ENCODE results near the gene OR2T8. TPM values are rescaled to one million over a fixed set of nuclear protein-coding genes. Genes with fewer than 3 reads are reported as not detected.

The OR2T8 gene
- total RNA-seq (2014; rRNA removed; shearing (Covaris generic); ENCODE audit: low replicate concordance) = not detected in 2 replicates

GRCh38 chr1:247919952-247920351 lies at the start of gene OR2T8:
Gene OR2T8, plus strand, starts transcription at chr1:247920252. Its CDS starts 766 bp downstream, at chr1:247921018.
- H3K27me3 ChIP-seq = no peaks in the 10 kb centered on the region
- H3K9me3 ChIP-seq = no peaks in the 10 kb centered on the region
- no peak for DNase-seq
- no peak within 1 kb of the TSS for H3K4me3 ChIP-seq
- H3K36me3 ChIP-seq = no peaks in the 10 kb centered on the region

- no peak overlapping the region for H3K4me3 ChIP-seq
- DNase-seq = no peak
- no peaks in the 10 kb centered on the region for H3K9me3 ChIP-seq
- no peaks in the 10 kb centered on the region; the same call in 1 of the 2 replicates for H3K36me3 ChIP-seq
- no peaks in the 10 kb centered on the region for H3K27me3 ChIP-seq
These were observed 36.7 kb upstream of the OR2T8 start for GRCh38 chr1:247883346-247883745.

GRCh38 chr1:247884797-247885413 lies 35.1 kb upstream of the OR2T8 start:
- peak; percentile 55 for DNase-seq

GRCh38 chr1:247895163-247895637 lies 24.9 kb upstream of the OR2T8 start, which contains the start of gene OR2W3:
Gene OR2W3, plus strand, starts transcription at chr1:247895587. Its CDS starts 0 bp downstream, at chr1:247895587.
- Histone ChIP-seq H3K36me3 (no peaks in the 10 kb centered on the region; the same call in 1 of the 2 replicates), H3K9me3 (peaks cover 8% of the 10 kb centered on the region), H3K27me3 (no peaks in the 10 kb centered on the region), H3K4me3 (no peak within 1 kb of the TSS)
- DNase-seq = no peak

More at GRCh38 chr1:247884797-247885413, 35.1 kb upstream of the OR2T8 start:
- no peak overlapping the region for H3K4me3 ChIP-seq
- H3K36me3 ChIP-seq = no peaks in the 10 kb centered on the region; the same call in 1 of the 2 replicates
- H3K27me3 ChIP-seq = no peaks in the 10 kb centered on the region
- H3K9me3 ChIP-seq = no peaks in the 10 kb centered on the region

GRCh38 chr1:247895976-247896375 lies 24.1 kb upstream of the OR2T8 start:
- H3K4me3 ChIP-seq = no peak overlapping the region
- H3K36me3 ChIP-seq = no peaks in the 10 kb centered on the region; the same call in 1 of the 2 replicates
- DNase-seq = no peak
- H3K9me3 ChIP-seq = peaks cover 8% of the 10 kb centered on the region
- no peaks in the 10 kb centered on the region for H3K27me3 ChIP-seq

- no peak for DNase-seq
- no peaks in the 10 kb centered on the region; the same call in 1 of the 2 replicates for H3K36me3 ChIP-seq
- H3K9me3 ChIP-seq = peaks cover 3% of the 10 kb centered on the region; the same call in 1 of the 2 replicates
- H3K27me3 ChIP-seq = no peaks in the 10 kb centered on the region
- H3K4me3 ChIP-seq = no peak overlapping the region
These were observed 15.9 kb upstream of the OR2T8 start for GRCh38 chr1:247904122-247904521.

GRCh38 chr1:247905181-247905580 lies 14.9 kb upstream of the OR2T8 start:
- H3K9me3 ChIP-seq = peaks cover 5% of the 10 kb centered on the region; the same call in 1 of the 2 replicates
- DNase-seq = no peak
- H3K4me3 ChIP-seq = no peak overlapping the region
- H3K36me3 ChIP-seq = no peaks in the 10 kb centered on the region; the same call in 1 of the 2 replicates
- H3K27me3 ChIP-seq = no peaks in the 10 kb centered on the region

GRCh38 chr1:247905910-247906503 lies 14.0 kb upstream of the OR2T8 start:
- H3K4me3 ChIP-seq = peak overlapping the region; percentile 25
- peaks cover 5% of the 10 kb centered on the region; the same call in 1 of the 2 replicates for H3K9me3 ChIP-seq
- no peaks in the 10 kb centered on the region for H3K27me3 ChIP-seq
- no peaks in the 10 kb centered on the region; the same call in 1 of the 2 replicates for H3K36me3 ChIP-seq
- no peak for DNase-seq

- Histone ChIP-seq H3K36me3 (no peaks in the 10 kb centered on the region; the same call in 1 of the 2 replicates), H3K27me3 (no peaks in the 10 kb centered on the region), H3K4me3 (peak overlapping the region; percentile 25), H3K9me3 (peaks cover 5% of the 10 kb centered on the region; the same call in 1 of the 2 replicates)
- DNase-seq = peak; percentile 61
These were observed 13.5 kb upstream of the OR2T8 start for GRCh38 chr1:247906504-247907047.

GRCh38 chr1:247908766-247909165 lies 11.3 kb upstream of the OR2T8 start:
- no peak for DNase-seq

GRCh38 chr1:247913786-247914185 lies 6.3 kb upstream of the OR2T8 start:
- H3K4me3 ChIP-seq = no peak overlapping the region
- peaks cover 7% of the 10 kb centered on the region; the same call in 1 of the 2 replicates for H3K9me3 ChIP-seq
- H3K27me3 ChIP-seq = no peaks in the 10 kb centered on the region
- no peak for DNase-seq
- H3K36me3 ChIP-seq = no peaks in the 10 kb centered on the region; the same call in 1 of the 2 replicates

More at GRCh38 chr1:247908766-247909165, 11.3 kb upstream of the OR2T8 start:
- Histone ChIP-seq H3K9me3 (peaks cover 7% of the 10 kb centered on the region; the same call in 1 of the 2 replicates), H3K36me3 (no peaks in the 10 kb centered on the region; the same call in 1 of the 2 replicates), H3K4me3 (no peak overlapping the region), H3K27me3 (no peaks in the 10 kb centered on the region)

GRCh38 chr1:247914941-247915662 lies 5.0 kb upstream of the OR2T8 start:
- H3K9me3 ChIP-seq = peaks cover 3% of the 10 kb centered on the region; the same call in 1 of the 2 replicates
- H3K36me3 ChIP-seq = no peaks in the 10 kb centered on the region; the same call in 1 of the 2 replicates
- no peaks in the 10 kb centered on the region for H3K27me3 ChIP-seq
- DNase-seq = peak; percentile 86
- H3K4me3 ChIP-seq = no peak overlapping the region

- no peaks in the 10 kb centered on the region for H3K9me3 ChIP-seq
- DNase-seq = no peak
- H3K27me3 ChIP-seq = no peaks in the 10 kb centered on the region
- H3K4me3 ChIP-seq = no peak overlapping the region
- H3K36me3 ChIP-seq = no peaks in the 10 kb centered on the region
These were observed 3.9 kb downstream of the OR2T8 start for GRCh38 chr1:247923941-247924340.

- H3K36me3 ChIP-seq = no peaks in the 10 kb centered on the region
- no peaks in the 10 kb centered on the region for H3K27me3 ChIP-seq
- DNase-seq = no peak
- H3K9me3 ChIP-seq = no peaks in the 10 kb centered on the region
- no peak within 1 kb of the TSS for H3K4me3 ChIP-seq
These were observed 4.8 kb downstream of the OR2T8 start, which contains the start of gene OR2AJ1 for GRCh38 chr1:247924868-247925267. Gene OR2AJ1, plus strand, starts transcription at chr1:247924889. Its CDS starts 8,880 bp downstream, at chr1:247933769.

GRCh38 chr1:247933989-247934388 lies 13.9 kb downstream of the OR2T8 start:
- Histone ChIP-seq H3K36me3 (no peaks in the 10 kb centered on the region), H3K27me3 (no peaks in the 10 kb centered on the region), H3K9me3 (no peaks in the 10 kb centered on the region), H3K4me3 (no peak overlapping the region)
- no peak for DNase-seq

GRCh38 chr1:247935781-247936180 lies 15.7 kb downstream of the OR2T8 start:
- no peak for DNase-seq
- no peak overlapping the region for H3K4me3 ChIP-seq
- H3K36me3 ChIP-seq = no peaks in the 10 kb centered on the region
- H3K9me3 ChIP-seq = no peaks in the 10 kb centered on the region
- no peaks in the 10 kb centered on the region for H3K27me3 ChIP-seq
